GM19193 (cell line): ENCODE data around the gene CLNK.

Experiments
- POLR2A ChIP-seq: IDR thresholded peaks from 4 replicates; pipeline ENCODE4 v1.6.1; 2011; ENCODE audit not compliant: insufficient read depth, insufficient read length; ENCODE audit errors: extremely low read depth

CLNK gene

DNA sequence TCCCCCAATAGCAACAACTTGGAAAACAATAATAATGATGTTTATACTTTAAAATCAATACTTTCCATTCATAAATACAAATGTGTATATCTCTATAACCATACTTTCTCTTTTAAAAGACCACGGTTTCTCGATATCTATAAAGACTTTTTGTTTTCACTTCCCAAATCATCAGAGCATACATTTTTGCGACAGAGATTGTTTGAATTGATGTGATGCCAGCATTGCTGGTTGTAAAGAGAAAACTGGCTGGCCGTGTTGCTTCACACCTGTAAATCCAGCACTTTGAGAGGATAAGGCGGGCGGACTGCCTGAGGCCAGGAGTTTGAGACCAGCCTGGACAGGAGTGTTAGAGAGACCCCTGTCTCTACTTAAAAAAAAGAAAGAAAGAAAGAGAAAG is 149.7 kb downstream of the CLNK start:
- TF ChIP-seq POLR2A: no peak

DNA sequence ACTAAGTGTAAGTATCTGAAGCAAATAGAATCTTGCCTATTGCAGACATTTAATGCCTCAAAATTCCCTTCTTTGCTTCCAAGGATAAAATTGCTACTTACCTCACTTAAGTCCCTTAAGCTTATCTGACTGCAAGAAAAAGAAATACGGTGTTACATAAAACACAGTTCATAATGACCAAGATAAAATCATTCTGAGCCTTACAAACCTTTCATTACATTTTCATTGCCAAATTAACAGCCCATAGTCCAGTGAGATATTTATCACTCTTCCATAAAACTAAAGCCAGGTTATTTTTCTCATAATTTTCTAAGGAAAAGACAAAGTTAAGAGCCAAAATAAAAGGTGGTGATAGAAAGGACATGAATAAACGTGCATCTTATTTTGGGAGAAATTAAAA is 152.4 kb downstream of the CLNK start:
- TF ChIP-seq POLR2A: no peak

DNA sequence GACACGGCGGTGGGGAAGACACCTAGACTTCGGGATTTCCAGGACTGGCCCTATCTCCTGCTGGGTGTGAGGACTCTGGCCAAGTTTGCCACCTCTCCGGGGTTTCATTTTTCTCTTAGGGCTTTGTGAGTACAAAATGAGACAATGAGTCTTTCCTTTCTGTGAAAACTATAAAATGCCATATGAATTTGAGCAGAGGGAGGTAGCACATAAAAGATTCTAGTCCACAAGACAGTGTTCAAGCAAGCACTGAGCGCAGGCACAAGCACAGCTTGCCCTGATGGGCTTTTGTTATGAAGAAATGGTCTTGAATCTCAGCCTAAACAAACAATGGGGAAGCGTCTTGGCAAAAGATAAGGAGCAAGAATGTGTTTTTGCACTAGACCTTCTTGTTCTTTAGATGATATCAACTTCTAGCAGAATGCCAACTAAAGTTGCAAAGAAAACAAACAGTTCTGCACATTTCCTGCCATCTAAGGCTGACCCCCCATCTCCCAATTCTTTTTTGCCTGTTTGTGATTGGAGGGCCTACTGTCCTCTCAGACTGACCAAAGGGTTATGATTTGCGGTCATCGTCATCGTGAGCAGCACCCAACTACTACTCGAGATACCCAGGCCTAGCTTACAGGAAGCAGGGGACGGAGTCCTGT is 154.3 kb downstream of the CLNK start:
- no peak for TF ChIP-seq POLR2A

DNA sequence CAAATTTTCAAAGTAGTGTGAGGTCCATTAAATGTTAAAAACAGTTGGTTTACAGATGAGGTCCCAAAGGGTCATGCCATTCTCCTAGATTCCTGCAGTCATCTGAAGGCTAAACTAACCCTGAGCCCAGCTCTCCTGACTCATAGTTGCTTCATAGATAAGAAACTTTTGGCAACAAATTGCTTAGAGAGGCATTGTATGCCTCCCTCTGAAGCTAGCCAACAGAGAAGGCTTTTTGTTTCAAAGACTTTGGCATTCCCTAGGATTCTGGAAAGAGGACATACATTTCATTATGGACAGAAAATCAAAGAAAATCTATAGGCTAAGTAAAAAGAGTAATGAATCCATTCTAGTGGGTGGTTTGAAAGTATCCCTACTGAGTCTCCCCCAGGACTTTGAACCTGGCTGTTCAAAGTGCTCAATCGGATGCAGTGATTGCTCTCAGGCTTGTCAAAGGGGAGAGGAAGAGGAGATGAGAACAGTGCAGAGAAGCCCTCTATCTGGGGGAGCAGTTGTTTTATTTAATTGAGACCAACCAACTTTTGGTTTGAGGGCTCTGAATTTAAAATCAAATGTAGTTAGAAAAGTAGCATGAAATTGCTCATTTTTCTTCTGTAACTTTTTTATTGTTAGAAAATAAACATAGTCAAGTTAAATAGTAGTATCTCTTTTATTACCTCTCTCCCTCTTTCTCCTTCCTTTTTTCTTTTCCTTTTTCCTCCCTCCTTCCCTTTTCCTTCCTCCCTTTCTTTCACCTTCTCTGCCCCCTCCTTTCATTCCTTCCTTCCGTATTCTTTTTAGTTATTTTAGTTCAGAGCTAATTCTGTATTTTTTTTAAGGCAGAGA is 155.1 kb downstream of the CLNK start:
- TF ChIP-seq POLR2A: no peak

DNA sequence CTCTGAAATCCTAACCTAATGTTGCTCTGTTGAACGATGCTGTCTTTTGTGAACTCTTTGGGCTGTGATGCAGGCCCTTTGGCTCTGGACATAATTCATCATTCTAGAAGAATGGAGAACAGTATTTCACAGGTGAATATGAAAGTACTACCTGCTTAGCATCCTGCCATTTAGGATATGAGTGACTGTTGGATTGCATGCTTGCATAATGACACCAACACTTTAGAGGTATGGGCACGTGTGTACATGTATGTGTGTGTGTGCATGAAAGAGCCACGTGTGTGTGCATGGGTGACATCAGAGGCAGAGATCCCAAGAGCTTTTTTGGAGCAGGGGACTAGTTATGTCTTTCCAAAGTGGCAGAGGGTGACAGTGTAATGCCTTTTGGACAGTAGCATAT is 157.1 kb downstream of the CLNK start:
- TF ChIP-seq POLR2A: no peak

DNA sequence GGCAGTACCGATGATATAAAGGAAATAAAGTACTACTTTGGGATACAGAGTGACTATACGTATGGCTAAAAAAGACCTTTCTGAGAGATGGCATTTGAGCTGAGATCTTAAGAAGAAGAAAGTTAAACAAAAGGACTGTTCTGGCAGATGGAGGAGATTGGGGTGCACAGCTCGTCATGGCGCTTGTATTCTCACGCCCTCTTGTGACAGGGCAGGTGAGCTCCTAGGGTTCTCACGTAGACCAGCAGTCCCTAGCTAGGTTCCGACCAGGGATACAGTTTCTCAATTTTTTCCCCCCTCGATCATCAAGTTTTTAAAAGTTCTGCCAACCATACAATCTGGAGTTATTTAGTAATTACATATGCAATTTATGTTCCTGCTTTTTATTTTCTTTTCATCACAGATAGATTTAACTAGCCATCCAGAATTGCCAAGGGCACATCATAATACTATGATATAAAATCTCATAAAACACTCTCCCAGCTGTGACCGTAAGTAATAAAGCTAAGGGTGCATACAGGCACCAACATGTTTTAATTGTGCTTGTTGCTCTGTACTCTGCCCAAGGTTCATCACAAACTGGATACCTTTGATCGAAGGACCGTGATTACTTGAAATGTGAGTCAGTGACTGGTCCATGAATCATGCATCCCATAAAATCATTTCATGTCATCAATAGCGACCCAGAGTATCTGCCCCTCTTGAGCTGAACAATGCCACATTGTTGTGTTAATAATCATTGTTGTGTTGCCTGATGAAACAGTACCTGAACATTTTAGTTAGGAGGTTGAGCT is 157.9 kb downstream of the CLNK start:
- TF ChIP-seq POLR2A: no peak

DNA sequence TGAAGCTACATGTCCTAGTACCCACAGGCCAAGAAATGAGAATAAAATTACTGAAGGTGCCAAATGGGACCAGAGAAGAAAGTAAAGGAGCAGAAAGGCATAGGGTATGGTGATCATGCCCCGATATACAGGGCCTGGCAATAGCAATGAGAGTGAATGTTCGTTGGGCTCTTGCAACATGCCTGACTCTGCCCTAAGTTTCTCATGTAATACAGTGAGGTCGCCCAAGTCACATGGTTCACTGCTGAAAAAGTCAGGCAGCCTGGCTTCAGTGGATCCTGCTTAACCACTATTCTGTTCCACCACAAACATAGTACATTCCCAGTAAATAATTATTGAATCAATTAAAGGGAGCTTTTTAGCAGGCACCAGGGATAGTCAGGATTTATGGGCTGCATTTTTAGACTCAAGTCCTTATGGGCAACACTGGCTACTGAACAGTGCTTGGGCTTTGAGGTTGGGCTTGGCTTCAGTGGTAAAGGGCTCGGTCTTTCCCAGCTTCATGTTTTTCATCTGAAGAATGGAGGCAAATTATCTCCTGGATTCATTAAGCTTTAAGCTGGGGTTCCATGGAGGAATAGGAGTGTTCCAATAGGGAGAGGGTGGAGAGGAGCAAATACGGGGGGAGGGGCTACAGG is 160.3 kb downstream of the CLNK start:
- TF ChIP-seq POLR2A: no peak

DNA sequence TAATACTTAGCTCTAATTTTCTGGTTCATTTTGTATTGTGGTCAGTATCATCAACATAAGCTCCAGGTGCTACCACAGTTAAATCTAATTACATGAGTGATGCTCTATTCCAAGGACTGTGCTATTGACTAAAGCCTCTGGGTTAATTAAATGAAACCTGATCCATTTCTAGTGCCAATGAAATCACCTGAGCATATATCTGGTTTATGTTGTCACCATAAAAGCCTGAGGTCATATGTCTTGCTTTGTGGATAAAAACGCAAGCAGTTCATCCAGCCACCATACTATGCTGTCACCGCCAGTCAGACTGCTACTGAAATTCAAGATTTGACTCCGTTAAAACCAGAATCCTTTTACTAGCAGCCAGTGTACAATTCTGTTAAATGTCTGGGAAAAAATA is 163.1 kb downstream of the CLNK start:
- TF ChIP-seq POLR2A: no peak

DNA sequence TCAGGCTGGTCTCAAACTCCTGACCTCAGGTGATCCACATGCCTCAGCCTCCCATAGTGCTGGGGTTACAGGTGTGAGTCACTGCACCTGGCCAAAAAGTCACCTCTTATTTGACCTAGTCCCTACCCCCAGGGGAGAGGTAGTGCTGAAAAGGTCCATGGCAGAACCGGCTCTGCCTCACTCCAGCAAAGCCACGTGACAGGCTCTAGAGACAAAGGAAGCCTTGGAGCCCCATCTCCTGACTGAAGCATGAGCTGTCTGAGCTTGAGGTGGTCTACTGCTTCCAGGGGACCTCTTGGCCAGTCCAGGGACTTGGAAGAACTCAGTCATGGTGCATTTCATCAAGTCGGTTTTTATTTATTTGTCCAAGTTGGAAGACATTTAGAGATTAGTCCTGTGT is 174.8 kb downstream of the CLNK start:
- no peak for TF ChIP-seq POLR2A

DNA sequence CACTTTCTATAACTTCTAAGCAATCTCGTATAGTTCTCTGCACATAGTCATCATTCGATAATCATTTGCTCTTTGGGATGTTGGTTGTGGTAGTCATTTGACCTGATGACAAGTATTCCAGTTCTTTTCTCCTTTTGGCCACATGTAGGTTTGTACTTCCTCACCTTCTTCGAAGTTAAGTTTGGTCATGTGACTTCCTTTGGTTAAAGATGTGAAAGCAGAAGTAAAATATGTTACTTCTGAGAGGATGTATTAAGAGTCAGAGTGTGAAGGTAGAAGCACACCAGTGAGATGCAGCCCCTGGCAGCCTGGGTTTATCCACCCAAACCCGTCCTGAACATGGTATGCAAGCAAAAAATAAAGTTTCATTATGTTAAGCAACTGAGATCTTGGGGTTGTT is 178.5 kb downstream of the CLNK start:
- no peak for TF ChIP-seq POLR2A

DNA sequence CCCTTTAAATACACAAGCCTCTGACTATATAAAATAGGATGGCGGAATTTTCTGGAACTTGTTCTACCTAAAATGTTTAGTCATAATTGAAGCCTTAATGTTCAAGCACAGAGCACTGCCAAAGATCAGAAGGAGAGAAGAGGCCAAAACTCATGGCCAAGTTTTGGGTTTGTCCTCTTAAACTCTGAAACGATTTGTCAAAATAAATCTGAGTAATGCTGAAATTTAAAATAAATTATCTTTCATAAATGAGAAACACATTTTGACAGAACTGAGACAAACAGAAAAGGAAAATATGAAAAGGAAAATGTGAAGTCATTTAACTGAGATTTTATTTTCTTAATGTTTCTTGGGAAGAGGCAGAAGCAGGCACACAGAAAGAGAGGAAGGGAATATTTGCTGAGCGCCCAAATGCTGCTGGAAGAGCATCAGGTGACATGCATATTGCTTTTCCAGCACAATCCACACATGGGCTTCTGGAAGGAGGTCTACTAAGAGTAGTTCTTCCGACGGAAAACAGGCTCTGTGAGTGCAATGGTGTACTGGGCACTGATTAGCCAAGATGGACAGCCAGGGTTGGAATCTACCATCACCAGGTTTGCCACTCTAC is 179.9 kb downstream of the CLNK start:
- TF ChIP-seq POLR2A: no peak

DNA sequence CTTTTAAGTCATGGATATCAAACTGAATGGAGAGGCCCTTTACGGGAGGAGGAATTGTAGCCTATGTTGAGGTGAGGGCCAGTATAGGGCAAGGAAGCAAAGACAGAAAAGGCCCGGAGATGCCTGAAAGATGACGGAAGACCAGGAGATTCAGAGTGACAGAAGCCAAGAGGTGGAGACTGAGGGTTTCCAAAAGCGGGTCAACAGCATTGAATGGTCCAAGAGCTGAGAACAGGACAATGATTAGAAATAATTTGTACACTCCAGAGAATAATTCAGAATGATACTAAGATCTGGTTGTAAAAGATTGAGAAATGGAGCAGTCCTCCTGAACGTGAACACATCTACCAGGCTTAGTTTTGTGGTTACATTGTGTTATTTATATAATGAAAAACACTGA is 181.9 kb downstream of the CLNK start:
- TF ChIP-seq POLR2A: no peak

DNA sequence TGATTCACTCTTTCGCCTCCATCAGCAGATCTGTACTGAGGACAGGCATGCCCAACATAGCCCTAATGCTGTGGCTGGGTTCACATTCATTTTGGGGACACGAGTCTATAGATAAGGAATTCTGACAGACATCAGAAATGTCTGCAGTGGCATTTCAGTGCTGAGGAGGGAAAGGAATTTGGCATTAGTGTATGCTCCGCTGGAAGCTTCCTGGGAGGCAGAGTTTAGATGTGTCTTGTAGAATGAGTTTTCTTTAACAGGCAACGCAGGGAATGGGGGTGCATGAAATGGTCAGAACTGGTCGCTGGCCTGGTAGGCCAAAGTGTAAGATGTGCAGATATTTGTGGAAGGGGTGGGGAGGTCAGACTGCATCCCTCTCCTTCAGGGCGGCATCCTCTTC is 183.8 kb downstream of the CLNK start:
- no peak for TF ChIP-seq POLR2A

DNA sequence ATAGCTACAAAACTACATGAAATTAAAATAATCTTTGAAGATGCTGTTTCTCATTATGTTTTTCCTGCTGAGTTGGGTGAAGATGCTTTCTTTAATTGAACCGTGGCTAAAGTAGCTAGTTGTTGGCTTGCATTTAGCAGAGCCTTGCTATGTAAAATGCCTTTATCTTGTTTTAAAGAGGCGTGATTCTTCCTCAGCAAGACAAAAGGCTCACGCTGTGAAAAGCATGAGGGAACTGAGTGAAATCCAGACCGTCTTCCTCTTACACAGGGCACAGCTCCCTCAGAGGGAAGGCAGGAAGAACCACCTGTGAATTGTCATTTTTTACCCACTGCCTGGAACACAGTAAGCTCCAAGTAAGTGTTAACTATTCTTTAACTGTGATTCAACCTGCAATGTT is 188.4 kb downstream of the CLNK start:
- TF ChIP-seq POLR2A: no peak

DNA sequence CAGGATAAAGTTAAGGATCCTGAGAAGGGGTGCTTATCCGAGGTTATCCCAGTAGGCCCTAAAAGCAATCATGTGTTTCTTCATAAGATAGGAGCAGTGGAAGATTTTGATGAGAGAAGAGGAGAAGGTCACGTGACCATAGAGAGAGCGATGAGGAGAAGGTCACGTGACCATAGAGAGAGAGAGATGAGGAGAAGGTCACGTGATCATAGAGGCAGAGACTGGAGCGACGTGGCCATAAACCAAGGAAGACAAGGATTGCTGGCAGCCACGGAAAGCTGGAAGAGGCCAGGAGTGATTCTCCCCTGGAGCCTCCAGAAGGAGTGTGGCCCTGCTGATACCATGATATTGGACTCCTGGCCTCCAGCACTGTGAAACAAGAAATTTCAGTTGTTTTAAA is 188.9 kb downstream of the CLNK start:
- TF ChIP-seq POLR2A: no peak
